Vagina (tissue), 2 donors: ENCODE results near the gene GATAD1.

Source experiments
- POLR2A ChIP-seq, 2 donors: fragments of 450-650 bp; IDR thresholded peaks; one replicate each; pipeline ENCODE4 v1.6.1; 2017; ENCODE audit warnings: antibody characterized with exemption in 2 of 2, mild to moderate bottlenecking in 2 of 2, moderate library complexity in 2 of 2
- POLR2AphosphoS5 ChIP-seq, 2 donors: sonication (generic); formaldehyde crosslinking; IDR thresholded peaks; one replicate each; pipeline ENCODE4 v1.9.0; 2017; ENCODE audit warnings: antibody characterized with exemption in 2 of 2, mild to moderate bottlenecking in 2 of 2, low read depth in 1 of 2; ENCODE audit not compliant: insufficient read depth in 1 of 2
- TF ChIP-seq, protein P1 (sequence below), 3 experiments: fragments of 450-650 bp in 2 of 3; fragments of 200-600 bp in 1 of 3; sonication (generic) in 1 of 3; IDR thresholded peaks; one replicate each; pipeline ENCODE4 v1.5.1; 2017 to 2019; ENCODE audit warnings: antibody characterized with exemption in 3 of 3, mild to moderate bottlenecking in 2 of 3, moderate library complexity in 2 of 3

- TF ChIP-seq, protein P1, sequence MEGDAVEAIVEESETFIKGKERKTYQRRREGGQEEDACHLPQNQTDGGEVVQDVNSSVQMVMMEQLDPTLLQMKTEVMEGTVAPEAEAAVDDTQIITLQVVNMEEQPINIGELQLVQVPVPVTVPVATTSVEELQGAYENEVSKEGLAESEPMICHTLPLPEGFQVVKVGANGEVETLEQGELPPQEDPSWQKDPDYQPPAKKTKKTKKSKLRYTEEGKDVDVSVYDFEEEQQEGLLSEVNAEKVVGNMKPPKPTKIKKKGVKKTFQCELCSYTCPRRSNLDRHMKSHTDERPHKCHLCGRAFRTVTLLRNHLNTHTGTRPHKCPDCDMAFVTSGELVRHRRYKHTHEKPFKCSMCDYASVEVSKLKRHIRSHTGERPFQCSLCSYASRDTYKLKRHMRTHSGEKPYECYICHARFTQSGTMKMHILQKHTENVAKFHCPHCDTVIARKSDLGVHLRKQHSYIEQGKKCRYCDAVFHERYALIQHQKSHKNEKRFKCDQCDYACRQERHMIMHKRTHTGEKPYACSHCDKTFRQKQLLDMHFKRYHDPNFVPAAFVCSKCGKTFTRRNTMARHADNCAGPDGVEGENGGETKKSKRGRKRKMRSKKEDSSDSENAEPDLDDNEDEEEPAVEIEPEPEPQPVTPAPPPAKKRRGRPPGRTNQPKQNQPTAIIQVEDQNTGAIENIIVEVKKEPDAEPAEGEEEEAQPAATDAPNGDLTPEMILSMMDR (IDR thresholded peaks at IDR 0.05): no peak
- TF ChIP-seq POLR2A (IDR thresholded peaks at IDR 0.05) (no peak), POLR2AphosphoS5 (IDR thresholded peaks at IDR 0.05; ENCODE audit: insufficient read depth in 1 of 2, low read depth in 1 of 2) (no peak)
These were observed 38.7 kb downstream of the GATAD1 start for GRCh38 chr7:92485974-92486373.
